RWPE2 (cell line): Measurements from ENCODE around the gene FGF2.

Experiments
- ATAC-seq: fragments of 200-7000 bp; cut with Tn5 transposase; 3 replicates; pipeline ENCODE4 v1.9.1; 2021; ENCODE audit warnings: low read depth
- DNase-seq: peaks from one replicate; pipeline ENCODE4 v3.0.0-alpha.2; 2020; ENCODE audit warnings: low spot score
- H3K27ac ChIP-seq: fragments of 450-650 bp; 2 replicates; pipeline ENCODE4 v1.5.1; 2017; ENCODE audit warnings: mild to moderate bottlenecking; ENCODE audit not compliant: poor library complexity, severe bottlenecking
- H3K27me3 ChIP-seq: fragments of 250-450 bp; sonication (Bioruptor Pico); 2 replicates; pipeline ENCODE4 v1.5.1; 2021; ENCODE audit warnings: mild to moderate bottlenecking, moderate library complexity; ENCODE audit not compliant: insufficient read depth, poor library complexity, severe bottlenecking
- H3K36me3 ChIP-seq: fragments of 250-450 bp; sonication (Bioruptor Pico); 2 replicates; pipeline ENCODE4 v1.5.1; 2020; ENCODE audit warnings: low read depth, mild to moderate bottlenecking, moderate library complexity
- H3K4me1 ChIP-seq: fragments of 250-450 bp; sonication (Bioruptor Pico); 2 replicates; pipeline ENCODE4 v1.5.1; 2021; ENCODE audit warnings: mild to moderate bottlenecking, moderate library complexity; ENCODE audit not compliant: insufficient read depth, poor library complexity, severe bottlenecking
- H3K4me3 ChIP-seq: fragments of 250-450 bp; sonication (Bioruptor Pico); 2 replicates; pipeline ENCODE4 v1.5.1; 2021; ENCODE audit warnings: mild to moderate bottlenecking, moderate library complexity; ENCODE audit not compliant: severe bottlenecking
- H3K9me3 ChIP-seq: fragments of 250-450 bp; sonication (Bioruptor Pico); 2 replicates; pipeline ENCODE4 v1.5.1; 2021; ENCODE audit warnings: mild to moderate bottlenecking, moderate library complexity; ENCODE audit not compliant: severe bottlenecking
- TF ChIP-seq, protein P1 (sequence below): fragments of 450-650 bp; IDR thresholded peaks from one replicate; pipeline ENCODE4 v1.5.1; 2017; ENCODE audit warnings: mild to moderate bottlenecking, moderate library complexity; ENCODE audit not compliant: poor library complexity, severe bottlenecking

FGF2 gene

DNA sequence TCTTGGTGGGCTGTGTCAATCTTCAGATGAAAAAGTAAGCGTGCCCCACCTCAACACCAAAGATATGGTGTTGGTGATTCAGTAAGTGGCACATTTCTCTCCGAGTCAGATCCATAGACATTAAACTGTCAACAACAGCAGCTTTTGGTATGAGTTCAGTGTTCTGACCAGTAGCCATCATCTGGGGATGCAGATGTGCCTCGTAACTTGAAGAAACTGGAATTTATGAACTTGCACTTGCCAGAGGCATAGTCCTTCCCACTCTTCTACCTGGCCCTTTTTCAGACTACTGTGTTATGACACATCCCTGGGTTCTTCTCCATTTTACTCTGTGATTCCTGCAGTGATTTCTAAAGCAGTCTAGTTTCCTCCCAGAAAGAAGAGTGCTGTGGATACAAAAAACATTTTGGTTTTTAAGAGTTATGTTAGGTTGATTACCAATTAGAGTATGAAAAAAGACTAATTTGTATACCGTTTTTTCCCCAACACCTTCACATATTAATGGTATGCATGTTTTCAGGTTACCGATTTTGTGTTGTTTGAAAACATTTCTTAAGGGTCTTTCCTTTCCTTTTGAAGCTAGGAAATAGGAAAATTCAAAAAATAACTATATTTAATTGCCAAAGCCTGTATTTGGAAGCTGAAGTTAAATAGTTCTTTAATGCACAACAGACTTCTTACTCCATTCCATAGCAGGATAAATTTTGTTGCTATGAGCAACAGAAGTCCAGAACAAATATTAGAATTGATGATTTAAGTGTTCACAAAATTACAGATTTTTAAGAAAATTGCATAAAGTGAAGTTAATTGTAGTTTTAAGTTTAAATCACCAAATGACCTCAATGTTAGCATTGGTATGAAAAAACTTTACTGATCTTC is 56.5 kb downstream of the FGF2 start:
- H3K36me3 ChIP-seq: peaks cover 26% of the 10 kb centered on the region
- TF ChIP-seq, protein P1, sequence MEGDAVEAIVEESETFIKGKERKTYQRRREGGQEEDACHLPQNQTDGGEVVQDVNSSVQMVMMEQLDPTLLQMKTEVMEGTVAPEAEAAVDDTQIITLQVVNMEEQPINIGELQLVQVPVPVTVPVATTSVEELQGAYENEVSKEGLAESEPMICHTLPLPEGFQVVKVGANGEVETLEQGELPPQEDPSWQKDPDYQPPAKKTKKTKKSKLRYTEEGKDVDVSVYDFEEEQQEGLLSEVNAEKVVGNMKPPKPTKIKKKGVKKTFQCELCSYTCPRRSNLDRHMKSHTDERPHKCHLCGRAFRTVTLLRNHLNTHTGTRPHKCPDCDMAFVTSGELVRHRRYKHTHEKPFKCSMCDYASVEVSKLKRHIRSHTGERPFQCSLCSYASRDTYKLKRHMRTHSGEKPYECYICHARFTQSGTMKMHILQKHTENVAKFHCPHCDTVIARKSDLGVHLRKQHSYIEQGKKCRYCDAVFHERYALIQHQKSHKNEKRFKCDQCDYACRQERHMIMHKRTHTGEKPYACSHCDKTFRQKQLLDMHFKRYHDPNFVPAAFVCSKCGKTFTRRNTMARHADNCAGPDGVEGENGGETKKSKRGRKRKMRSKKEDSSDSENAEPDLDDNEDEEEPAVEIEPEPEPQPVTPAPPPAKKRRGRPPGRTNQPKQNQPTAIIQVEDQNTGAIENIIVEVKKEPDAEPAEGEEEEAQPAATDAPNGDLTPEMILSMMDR: no peak
- H3K27ac ChIP-seq: no peak overlapping the region
- DNase-seq: no peak
- no peaks in the 10 kb centered on the region for H3K4me1 ChIP-seq
- no peak for ATAC-seq
- H3K9me3 ChIP-seq: no peaks in the 10 kb centered on the region
- no peak overlapping the region for H3K4me3 ChIP-seq
- H3K27me3 ChIP-seq: no peaks in the 10 kb centered on the region

DNA sequence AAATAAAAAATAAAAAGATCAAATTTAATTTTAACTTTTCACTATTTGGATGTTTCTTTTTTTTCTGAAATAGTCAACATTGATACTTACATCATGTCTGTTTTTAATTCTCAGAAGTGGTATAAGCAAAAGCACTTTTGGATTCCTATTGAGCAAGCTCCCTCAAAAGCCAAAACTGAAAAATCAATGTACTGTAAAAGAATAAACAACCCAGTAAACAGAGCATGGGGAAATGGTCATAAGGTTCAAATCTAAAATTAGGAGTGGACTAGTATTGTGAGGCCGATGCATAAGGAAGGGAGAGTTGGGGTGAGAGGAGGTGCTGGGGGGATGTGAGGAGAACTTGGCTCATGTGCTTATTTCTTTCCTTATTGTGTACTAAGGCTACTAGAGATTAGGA is 57.9 kb downstream of the FGF2 start:
- H3K4me3 ChIP-seq: no peak overlapping the region
- H3K27ac ChIP-seq: no peak overlapping the region
- peaks cover 26% of the 10 kb centered on the region for H3K36me3 ChIP-seq
- DNase-seq (no peak), ATAC-seq (no peak)
- no peaks in the 10 kb centered on the region for H3K27me3 ChIP-seq
- no peaks in the 10 kb centered on the region for H3K9me3 ChIP-seq
- TF ChIP-seq, protein P1: no peak
- H3K4me1 ChIP-seq: peaks cover 11% of the 10 kb centered on the region

DNA sequence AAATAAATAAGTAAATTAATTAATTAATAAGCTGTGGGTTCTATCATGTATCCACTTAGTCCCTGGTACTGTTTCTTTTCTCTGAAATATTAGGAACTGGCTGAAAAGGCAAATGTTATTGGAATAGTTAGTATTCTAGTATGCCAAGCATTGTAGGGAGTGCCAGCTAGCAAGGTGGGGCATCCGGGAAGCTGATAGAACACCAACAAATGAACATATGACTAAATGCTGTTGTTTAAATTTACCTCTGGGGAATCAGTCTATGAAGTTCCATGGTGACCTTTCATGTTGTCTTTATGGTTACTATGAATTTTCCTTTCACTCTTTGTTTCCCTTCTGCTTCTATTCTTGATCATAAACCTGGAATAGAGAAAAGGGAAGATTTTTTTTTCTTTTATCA is 63.1 kb downstream of the FGF2 start:
- Histone ChIP-seq H3K27me3 (no peaks in the 10 kb centered on the region), H3K36me3 (peaks cover 25% of the 10 kb centered on the region), H3K4me3 (no peak overlapping the region), H3K4me1 (peaks cover 23% of the 10 kb centered on the region), H3K9me3 (no peaks in the 10 kb centered on the region), H3K27ac (peak overlapping the region; percentile 89)
- ATAC-seq (peak; percentile 86), DNase-seq (no peak)
- TF ChIP-seq, protein P1: no peak

DNA sequence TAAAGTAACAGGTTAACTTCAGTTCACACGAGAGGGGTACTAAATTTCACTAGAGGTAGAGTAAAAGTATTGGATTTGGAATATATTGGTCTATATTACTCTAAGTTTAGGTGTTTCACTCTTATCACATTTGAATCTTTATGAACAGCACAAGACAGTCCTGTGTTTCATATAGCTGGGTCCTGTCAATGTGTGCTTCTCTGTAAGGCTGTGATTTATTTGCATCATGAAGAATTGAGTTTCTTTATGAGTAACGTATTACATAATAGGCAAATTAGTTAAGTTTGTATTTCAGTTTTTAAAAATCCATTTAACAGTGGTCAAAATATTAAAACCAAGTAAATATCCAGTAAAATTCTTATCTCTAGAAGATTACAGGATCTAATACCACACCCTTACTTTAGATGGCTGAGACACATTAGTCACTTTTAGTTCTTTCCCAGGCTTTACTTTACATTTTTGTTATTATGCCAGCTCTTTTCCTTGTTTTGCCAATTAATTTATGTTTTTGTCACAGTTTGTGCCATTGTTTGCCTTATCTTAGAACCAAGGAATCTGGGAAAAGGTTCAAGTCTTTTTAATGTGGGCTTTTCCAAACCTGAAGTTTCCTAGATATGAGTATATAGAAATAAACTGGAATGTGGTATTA is 63.6 kb downstream of the FGF2 start:
- Histone ChIP-seq H3K36me3 (peaks cover 26% of the 10 kb centered on the region), H3K27me3 (no peaks in the 10 kb centered on the region), H3K9me3 (no peaks in the 10 kb centered on the region), H3K4me1 (peaks cover 25% of the 10 kb centered on the region), H3K4me3 (no peak overlapping the region), H3K27ac (peak overlapping the region; percentile 89)
- no peak for DNase-seq
- ATAC-seq: peak; percentile 43
- TF ChIP-seq, protein P1: no peak

DNA sequence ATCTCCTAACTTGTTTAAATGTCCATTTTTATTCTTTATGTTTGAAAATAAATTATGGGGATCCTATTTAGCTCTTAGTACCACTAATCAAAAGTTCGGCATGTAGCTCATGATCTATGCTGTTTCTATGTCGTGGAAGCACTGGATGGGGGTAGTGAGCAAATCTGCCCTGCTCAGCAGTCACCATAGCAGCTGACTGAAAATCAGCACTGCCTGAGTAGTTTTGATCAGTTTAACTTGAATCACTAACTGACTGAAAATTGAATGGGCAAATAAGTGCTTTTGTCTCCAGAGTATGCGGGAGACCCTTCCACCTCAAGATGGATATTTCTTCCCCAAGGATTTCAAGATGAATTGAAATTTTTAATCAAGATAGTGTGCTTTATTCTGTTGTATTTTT is 68.2 kb downstream of the FGF2 start:
- TF ChIP-seq, protein P1: no peak
- DNase-seq (no peak), ATAC-seq (no peak)
- Histone ChIP-seq H3K36me3 (peaks cover 39% of the 10 kb centered on the region), H3K27me3 (no peaks in the 10 kb centered on the region), H3K4me1 (peaks cover 48% of the 10 kb centered on the region), H3K27ac (peak overlapping the region; percentile 91), H3K9me3 (no peaks in the 10 kb centered on the region), H3K4me3 (no peak overlapping the region)
